ENCODE measurements around the gene COL13A1.

DNA sequence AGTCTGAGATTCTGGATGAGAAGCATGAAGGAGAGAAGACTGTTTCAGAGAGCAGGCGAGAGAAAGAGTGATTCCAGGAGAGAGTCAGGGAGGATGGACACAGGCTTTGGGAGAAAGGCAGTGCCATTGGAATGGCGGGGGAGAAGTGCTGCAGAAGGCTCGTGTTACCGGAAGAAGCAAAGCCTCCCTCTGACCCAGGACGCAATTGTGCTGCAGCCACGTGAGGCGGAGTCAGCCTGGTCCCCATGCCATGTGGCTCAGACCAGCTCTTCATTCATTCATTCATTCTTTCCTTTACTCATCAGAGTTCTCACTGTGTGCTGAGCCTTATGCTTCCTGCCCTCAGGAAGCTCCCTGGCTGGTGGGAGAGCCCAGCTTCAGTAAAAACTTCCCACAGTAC, 49.2 kb upstream of the COL13A1 start:
- TF ChIP-seq, protein P1, sequence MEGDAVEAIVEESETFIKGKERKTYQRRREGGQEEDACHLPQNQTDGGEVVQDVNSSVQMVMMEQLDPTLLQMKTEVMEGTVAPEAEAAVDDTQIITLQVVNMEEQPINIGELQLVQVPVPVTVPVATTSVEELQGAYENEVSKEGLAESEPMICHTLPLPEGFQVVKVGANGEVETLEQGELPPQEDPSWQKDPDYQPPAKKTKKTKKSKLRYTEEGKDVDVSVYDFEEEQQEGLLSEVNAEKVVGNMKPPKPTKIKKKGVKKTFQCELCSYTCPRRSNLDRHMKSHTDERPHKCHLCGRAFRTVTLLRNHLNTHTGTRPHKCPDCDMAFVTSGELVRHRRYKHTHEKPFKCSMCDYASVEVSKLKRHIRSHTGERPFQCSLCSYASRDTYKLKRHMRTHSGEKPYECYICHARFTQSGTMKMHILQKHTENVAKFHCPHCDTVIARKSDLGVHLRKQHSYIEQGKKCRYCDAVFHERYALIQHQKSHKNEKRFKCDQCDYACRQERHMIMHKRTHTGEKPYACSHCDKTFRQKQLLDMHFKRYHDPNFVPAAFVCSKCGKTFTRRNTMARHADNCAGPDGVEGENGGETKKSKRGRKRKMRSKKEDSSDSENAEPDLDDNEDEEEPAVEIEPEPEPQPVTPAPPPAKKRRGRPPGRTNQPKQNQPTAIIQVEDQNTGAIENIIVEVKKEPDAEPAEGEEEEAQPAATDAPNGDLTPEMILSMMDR (IDR thresholded peaks at IDR 0.05; ENCODE audit: low read depth, low read length, missing input control), result no peak
- TF ChIP-seq NR2F2 (IDR thresholded peaks at IDR 0.05), result no peak
- TF ChIP-seq YY1 (IDR thresholded peaks at IDR 0.05), result no peak
- TF ChIP-seq JUND (IDR thresholded peaks at IDR 0.05), result no peak
- TF ChIP-seq TAF1 (conservative IDR thresholded peaks at IDR 0.05), result no peak
- TF ChIP-seq, protein P2, sequence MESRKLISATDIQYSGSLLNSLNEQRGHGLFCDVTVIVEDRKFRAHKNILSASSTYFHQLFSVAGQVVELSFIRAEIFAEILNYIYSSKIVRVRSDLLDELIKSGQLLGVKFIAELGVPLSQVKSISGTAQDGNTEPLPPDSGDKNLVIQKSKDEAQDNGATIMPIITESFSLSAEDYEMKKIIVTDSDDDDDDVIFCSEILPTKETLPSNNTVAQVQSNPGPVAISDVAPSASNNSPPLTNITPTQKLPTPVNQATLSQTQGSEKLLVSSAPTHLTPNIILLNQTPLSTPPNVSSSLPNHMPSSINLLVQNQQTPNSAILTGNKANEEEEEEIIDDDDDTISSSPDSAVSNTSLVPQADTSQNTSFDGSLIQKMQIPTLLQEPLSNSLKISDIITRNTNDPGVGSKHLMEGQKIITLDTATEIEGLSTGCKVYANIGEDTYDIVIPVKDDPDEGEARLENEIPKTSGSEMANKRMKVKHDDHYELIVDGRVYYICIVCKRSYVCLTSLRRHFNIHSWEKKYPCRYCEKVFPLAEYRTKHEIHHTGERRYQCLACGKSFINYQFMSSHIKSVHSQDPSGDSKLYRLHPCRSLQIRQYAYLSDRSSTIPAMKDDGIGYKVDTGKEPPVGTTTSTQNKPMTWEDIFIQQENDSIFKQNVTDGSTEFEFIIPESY (IDR thresholded peaks at IDR 0.05), result no peak
- TF ChIP-seq GABPA (IDR thresholded peaks at IDR 0.05 in 1 of 2, conservative IDR thresholded peaks at IDR 0.05 in 1 of 2), result no peak
- TF ChIP-seq, protein P3, sequence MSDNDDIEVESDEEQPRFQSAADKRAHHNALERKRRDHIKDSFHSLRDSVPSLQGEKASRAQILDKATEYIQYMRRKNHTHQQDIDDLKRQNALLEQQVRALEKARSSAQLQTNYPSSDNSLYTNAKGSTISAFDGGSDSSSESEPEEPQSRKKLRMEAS (IDR thresholded peaks at IDR 0.05), result no peak
- no peak for TF ChIP-seq RAD21 (IDR thresholded peaks at IDR 0.05)
- no peak for TF ChIP-seq SP1 (IDR thresholded peaks at IDR 0.05)
- no peak for TF ChIP-seq EGR1 (IDR thresholded peaks at IDR 0.05; ENCODE audit: low read depth in 2 of 2)
